A204.1 (cell line): ENCODE measurements around the gene STK32C.
"Not testable (repeated sequence)": the region's sequence is repeated elsewhere in the genome, so short reads cannot be mapped to it uniquely, and the experiment has no call there.

Experiments used
- FAIRE-seq: peaks from 2 replicates; lab custom pipeline; 2012; peaks lifted over from hg19 to GRCh38; lab: Jason Lieb, UNC

Gene STK32C

DNA sequence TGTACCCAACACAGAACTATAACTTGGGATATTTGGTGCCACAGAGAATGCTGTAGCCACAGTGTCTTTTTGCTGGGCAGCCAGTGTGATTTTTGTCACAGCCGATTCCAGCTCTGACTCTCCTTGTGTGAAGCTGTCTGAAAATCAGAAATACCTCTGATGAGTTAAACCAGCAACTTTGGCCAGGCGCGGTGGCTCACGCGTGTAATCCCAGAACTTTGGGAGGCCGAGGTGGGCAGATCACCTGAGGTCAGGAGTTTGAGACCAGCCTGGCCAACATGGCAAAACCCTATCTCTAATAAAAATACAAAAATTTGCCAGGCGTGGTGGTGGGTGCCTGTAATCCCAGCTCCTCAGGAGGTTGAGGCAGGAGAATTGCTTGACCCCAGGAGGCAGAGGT lies 30.1 kb upstream of the STK32C start:
- not testable (repeated sequence) for FAIRE-seq

DNA sequence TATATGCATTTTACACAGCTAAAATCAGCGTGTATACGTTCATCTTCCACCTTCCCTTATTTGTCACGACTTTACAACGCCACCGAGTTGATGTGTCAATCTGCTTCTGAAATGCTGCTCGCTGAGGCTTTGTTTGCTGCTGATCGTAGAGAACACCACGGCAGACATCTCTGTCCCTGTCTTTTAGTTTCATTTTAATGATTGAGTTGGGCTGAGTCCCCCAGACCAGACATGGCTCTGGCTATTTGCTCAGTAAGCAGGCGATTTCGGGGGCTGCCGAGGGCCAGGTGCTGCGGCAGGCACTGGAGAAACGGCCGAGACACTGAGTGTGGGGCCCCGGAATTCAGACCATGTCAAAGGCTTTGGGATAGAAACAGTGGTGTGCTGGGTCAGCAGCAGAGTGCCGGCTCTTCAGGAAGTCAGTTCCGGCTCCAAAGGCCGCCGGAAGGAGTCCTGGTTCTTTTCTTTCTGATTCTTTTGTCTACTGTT lies 29.2 kb upstream of the STK32C start:
- FAIRE-seq = no peak

DNA sequence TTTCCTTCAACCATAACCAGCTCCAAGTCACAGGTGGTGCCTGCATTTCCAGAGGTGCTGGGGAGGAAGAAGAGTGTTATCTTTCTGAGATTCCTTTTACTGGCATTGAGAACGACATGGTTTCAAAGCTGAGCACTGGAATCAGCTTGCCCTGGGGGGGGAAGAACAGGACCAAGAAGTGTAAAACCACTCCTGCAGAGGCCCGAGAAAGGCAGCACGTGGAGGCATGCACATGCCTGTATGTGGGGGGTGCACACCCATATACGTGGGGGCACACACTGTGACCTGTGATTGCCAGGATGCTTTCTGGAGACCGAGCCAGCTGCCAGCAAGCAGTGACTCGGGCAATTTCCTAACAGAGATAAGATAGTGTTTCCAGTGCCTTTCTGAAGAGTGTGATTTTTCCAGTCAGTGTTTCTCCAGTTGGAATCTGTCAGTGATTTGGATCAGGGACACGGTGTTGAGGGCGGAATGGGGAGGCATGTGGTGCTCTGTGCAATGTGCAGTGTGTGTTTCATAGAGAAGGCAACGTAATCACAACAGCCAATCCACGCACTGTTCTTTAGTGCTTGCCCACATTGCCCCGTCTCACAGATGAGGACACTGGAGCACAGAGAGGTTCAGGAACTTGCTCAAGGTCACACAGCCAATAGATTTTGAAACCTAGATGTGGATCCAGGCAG lies 28.5 kb upstream of the STK32C start:
- FAIRE-seq = no peak

DNA sequence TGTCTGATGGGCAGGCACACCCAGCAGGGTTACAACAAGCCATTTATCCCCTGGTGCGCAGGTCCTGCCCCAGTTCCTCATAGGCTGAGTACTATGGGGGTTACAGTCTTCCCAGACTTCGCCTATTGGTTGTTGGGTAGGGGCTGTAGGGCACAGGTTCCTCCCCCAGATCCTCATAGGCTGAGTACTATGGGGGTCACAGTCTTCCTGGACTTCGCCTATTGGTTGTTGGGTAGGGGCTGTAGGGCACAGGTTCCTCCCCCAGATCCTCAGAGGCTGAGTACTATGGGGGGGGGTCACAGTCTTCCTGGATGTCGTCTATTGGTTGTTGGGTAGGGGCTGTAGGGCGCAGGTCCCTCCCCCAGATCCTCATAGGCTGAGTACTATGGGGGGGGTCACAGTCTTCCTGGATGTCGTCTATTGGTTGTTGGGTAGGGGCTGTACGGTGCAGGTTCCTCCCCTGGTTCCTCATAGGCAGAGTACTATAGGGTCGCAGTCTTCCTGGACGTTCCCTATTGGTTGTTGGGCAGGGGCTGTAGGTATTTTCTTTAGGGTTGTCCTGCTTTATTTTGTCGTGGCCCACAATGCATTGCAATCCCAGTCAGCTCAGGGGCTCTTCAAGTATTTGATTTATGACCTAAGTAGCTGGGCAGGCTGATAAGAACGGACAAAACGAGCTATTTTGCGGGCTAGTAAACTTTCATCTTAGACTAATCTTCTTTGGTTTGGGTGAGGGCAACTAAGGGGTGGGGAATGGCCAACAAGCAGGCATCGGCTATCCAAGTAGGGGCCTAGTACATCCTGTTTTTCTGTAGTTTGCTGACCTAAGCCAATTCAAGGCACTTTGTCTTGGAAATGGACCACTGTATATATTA lies 27.7 kb upstream of the STK32C start:
- FAIRE-seq = no peak

DNA sequence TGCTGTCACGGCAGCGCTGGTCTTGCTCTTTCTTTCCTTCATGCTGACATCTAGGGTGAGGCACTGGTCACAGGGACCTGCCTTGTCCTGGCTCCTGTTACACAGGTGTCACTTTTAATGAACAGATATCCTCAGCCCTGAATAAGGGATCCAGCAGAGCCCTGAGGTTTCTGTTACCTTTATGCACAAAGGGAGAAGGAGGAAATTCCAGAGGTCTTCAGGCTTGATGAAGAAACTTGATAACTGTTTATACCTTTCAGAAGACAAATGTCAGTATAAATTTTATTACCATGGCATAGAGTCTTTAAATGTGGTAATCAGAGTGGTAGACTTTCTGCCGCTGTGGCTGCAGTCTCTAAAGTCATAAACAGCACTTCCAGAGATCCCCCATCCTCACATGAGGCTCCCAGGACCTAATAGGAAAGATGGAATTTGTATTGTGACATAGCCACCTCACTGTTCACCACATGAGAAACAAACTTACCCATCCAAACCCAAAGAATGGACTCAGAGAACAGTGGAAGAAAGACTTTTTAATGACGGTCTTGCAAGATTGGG lies 27.0 kb upstream of the STK32C start:
- FAIRE-seq = no peak

DNA sequence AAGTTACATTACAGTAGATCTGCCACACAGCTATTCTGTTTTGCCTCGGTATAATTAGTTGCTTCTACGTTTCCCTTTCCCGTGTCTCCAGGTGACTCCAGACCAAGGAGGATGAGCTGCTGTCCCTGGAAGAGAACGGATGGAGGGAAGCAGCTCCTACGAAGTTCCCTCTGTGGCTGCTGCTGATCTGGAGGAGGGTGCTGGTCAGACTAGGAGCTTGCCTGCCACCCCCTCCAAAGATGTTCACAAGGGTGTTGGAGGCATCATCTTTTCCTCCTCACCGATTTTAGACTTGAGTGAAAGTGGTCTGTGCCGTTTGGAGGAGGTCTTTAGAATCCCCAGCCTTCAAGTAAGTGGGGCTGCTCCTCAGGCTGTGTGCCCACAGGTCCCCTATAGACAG lies 25.6 kb upstream of the STK32C start:
- FAIRE-seq = no peak

DNA sequence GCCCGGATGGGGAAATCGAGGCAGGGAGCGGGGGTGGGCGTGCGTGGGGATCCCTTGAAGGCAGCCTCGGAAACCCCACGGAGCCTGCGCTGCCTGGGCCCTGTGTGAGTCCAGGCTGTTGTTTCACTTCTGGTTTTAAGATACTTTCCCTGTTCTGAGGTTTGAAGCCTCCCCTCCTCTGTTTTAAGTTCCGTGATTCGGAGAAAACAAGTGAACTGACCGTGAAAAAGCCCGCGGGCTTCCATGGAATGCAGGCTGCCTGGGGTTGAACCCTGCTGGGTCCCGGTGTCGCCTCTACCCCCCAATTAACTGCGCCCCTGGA lies 24.6 kb upstream of the STK32C start:
- FAIRE-seq = no peak

DNA sequence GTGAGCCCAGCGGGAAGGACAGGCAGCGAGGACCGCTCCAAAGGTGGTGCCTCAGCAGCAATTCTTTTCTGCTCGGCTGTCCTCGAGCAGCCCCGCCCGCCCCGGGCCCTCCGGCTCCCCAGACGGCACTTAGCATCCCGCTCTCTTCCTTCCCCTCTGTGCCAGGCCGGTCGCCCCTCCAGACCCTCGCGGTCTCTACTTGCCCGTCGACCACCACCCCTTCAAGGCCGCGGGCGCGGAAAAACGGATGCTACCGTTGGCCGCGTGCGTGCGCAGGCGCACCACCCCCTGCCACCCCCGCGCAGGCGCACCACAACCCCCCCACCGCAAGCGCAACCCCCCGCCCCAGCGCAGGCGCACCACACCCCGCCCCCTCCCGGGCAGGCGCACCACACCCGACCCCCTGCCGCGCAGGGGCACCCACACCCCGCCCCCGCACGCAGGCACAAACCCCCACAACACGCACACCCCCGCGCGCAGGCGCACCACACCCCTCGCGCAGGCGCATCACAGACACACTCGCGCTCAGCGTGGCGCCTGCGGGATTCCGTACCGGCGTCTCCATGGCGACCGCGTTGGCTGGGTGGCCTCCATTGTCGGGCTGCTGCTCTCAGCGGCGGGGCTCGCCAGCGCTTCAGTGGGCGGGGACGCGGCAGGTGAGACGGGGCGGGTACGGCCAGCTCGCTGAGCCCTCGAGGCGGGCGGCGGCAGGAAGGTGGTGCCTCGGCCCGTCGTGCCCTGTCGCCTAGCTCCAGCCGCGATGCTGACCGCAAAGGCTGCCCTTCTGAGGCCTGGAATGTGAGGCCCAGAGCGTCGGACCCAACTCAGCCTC lies 24.1 kb upstream of the STK32C start, which contains the start of gene LRRC27:
Gene LRRC27, plus strand, starts transcription at position 593 of the 832 bp plus-strand sequence. CDS start 1,332 bp downstream, outside the sequence.
- no peak for FAIRE-seq

DNA sequence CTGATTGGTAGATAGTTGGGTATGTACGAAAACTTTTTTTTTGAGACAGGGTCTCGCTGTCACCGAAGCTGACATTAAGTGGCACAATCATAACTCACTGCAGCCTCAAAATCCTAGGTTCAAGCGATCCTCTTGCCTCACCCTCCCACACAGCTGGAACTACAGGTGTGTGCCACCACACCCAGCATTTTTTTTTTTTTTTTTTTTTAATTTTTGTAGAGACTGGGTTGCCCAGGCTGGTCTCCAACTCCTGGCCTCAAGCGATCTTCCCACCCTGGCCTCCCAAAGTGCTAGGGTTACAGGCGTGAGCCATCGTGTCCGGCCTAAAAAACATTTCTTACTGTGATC lies 22.7 kb upstream of the STK32C start:
- FAIRE-seq = no peak

DNA sequence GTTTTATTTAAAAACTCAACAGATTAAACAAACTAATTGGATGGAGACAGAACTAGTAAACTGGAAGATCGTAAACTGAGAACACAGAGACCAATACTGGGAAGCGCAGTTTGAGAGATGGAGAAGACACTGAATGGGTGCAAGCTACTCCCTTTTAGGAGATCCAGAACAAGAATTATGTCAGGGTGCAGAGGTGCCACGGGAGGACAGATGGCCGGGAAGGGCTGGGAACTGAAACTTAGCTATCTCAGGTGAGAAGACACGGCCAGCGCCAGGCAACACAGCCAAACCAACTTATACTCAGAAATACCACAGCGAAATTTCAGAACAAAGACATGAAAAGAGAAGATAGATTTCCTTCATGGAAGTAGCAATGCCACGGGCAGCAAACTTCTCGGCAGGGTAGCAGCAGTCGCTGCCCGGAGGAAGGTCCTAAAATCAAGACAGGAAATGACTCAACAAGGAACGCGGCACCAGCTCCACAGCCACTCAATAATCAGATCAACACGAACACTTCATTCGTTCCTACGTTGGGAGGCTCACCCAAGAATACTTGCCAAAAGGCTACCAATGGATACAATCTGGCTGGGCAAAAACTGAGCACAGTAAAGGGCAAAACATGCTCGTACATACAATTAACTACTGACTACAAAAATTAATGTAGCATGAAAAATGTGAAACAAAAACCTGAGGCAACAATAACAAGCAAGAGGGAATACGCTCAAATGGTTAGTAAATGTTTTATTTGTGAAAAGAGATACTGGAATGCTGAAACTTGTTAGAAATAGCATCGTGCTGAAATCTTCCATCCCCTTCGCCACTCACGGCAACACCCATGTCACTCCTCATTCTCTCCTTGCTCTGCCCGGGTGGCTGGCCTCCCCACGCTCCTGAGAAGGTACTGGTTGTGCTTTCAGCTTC lies 22.1 kb upstream of the STK32C start:
- no peak for FAIRE-seq

DNA sequence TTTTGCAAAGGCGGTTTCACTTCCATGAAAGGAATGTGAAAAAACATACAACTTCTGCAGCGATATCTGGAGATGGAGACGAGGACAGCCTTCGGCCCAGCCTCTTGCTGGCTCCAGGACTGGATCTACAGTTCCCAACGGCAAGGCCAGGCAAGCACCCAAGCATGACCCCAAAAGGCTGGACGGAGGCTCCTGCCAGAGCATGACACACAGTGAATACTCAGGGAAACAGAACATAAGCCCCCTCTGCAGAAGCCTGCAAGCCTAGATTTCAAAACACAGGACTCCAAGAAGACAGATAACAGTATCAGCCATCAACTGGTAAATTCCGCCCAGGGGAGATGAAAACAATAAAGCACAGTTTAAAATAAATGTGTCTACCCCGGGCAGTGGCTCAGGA lies 21.0 kb upstream of the STK32C start:
- no peak for FAIRE-seq

DNA sequence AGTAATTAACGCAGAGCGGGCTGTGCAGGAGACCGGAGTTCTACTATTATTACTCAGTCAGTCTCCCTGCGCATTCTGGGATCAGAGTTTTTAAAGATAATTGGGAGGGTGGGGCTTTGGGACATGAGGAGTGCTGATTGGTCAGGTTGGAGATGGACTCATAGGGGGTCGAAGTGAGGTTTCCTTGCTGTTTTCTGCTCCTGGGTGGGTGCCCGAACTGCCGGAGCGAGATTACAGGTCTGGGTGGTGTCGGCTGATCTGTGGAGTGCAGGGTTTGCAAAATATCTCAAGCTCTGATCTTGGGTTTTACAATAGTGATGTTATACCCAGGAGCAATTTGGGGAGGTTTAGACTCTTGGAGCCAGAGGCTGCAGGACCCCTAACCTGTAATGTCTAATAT lies 20.4 kb upstream of the STK32C start:
- FAIRE-seq = no peak

DNA sequence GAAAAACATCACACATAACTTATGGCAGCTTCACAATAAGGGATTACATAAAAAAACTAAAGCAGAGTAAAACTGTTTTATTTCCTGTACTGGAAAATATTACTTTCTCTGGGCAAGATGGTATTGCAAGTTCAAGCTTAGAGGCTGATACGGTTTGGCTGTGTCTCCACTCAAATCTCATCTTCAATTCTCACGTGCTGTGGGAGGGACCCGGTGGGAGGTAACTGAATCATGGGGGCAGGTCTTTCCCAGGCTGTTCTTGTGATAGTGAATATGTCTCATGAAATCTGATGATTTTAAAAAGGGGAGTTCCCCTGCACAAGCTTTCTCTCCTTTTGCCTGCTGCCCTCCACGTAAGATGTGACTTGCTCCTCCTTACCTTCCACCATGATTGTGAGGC lies 19.2 kb upstream of the STK32C start:
- no peak for FAIRE-seq

DNA sequence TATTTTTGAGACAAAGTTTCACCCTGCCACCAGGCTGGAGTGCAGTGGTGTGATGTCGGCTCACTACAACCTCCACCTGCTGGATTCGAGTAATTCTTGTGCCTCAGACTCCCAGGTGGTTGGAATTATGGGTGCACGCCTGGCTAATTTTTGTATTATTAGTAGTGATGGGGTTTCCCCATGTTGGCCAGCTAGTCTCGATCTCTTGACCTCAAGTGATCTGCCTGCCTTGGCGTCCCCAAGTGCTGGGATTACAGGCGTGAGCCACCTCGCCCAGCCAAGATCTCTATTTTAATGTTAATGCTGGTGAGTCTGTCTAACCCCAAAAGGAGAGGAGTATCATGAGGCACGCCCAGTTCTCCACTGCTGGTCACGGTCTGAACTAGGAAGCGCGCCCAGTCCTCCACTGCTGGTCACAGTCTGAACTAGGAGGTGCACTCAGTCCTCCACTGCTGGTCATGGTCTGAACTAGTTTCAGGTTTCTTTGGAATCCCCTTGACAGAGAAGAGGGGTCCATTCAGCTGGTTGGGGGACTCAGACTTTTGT lies 18.7 kb upstream of the STK32C start:
- no peak for FAIRE-seq

DNA sequence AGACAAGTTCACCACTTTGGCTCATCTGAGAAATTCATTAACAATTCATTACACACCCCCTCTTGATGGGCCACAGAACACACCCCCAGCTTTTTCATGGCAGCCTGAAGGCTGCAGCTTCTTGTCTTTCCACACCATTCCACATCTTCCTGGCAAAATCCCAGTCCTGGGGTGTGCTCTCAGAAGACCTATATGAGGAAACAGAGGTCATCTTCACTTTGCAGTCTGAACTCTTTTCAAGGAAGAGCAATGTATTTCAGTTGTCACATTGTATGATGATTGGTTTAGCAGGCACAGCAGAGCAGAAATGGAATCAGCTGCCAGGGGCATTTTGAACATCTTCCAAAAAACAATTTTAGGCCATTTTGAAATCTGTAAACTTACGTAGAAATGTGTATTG lies 16.4 kb upstream of the STK32C start:
- no peak for FAIRE-seq

DNA sequence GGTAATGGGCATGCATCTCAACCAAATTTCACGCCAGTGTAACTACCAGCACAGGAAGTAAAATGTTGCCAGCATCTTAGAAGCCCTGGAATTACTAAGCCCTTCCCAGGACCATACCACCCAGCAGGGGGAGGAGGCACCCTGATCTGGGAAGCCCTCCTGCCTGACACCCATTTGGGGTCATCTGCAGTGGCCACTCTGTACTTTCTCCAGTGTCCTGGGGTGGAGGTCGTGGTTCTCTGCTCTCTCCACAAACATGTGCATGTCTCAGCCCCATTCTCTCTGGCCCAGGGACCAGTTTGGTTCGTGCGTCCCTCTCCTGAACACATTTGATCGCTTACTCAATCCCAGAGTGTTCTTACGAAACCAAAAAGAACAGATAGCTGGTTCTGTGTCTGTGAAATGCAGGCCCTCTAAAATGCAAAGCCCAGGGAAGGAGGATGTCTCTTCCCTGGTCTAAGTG lies 14.9 kb upstream of the STK32C start:
- FAIRE-seq = no peak

DNA sequence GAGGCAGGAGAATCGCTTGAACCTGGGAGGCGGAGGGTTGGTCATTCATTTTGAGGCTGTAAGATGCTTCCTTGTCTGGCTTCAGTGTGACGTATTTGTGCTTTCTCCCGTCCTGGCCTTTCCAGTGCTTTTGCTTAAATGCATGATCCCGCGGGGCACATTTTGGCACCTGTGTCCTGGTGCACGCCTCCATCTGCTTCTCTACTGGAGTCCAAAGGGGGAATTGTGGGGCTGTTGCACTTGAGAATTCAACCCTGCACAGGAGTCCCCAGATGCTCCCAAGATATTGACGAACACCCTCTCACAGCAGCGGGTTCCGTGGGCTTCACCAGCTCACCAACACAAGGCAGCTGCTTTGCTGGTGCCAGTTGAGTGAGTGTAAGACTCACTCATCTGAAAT lies 14.0 kb upstream of the STK32C start:
- no peak for FAIRE-seq

DNA sequence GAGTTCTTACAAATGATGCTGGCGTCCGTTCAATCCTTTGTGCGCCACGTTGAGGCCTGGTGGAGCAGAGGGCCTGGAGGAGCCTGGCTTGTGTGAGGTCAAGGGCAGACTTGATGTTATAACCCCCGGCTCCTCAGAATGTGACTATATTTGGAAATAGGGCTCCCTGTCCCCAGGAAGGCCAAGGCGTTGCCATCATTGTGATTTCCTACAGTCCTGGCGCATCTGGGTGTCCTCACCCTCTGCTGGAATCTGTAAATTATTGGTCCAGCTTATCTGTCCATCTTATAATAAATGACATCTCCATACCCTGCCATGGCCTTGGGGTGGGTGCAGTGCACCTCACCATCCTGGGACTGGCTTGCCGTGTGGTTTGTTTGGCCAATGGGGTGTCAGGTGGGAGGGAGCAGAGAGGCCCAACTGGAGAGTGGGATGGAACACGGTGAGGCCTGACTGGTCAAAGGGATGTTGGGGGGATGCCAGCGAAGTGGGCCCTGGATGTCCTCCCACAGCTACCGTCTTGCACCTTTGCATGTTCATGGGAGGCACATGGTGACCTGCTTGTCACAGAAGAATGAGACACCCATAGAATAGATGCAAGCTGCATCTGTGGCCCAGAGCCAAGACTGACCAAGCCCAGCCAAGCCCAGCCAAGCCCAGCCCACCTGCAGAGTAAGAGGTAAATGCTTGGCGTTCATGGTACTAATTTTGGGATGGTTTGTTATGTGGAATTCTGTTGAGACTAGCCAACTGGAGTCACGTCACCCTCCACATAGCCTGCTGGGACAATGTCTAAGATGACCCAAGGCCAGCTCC lies 13.1 kb upstream of the STK32C start:
- FAIRE-seq = no peak

DNA sequence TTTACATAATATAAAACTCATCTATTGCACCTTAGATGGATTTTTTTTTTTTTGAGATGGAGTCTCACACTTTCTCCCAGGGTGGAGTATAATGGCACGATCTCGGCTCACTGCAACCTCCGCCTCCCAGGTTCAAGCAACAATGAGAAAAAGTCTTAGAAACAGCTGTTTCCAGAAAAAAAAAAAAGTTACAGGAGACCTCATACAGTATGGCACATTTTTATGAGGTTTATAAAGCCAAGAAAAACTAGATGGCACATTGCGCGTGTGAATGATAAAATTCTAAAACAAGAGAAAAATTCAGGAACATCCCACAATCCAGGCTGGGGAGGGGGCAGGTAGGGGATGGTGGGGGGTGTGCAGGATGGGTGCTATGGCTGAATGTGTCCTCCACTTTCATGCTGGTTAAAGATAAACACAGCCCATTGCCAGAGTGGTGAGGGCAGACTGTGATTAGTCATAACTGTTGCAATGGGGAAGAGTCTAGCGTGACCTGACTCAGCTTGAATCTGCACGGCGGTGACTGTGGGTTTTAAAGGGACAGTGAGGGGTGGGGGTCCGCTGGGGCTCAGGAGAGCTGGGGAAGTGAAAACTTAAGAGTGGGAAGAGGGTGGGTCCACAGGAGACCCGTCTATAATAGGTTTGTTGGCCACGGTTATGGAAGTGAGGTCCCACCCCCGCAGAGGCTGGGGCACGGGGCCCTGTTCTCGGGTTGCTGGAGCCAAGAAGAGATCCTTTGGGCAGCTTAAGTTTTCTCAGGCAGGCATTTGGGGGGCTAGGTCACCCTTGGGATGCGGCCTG lies 12.3 kb upstream of the STK32C start:
- FAIRE-seq = no peak
